Measurements from ENCODE around the gene SLC25A34.

Gene SLC25A34

DNA sequence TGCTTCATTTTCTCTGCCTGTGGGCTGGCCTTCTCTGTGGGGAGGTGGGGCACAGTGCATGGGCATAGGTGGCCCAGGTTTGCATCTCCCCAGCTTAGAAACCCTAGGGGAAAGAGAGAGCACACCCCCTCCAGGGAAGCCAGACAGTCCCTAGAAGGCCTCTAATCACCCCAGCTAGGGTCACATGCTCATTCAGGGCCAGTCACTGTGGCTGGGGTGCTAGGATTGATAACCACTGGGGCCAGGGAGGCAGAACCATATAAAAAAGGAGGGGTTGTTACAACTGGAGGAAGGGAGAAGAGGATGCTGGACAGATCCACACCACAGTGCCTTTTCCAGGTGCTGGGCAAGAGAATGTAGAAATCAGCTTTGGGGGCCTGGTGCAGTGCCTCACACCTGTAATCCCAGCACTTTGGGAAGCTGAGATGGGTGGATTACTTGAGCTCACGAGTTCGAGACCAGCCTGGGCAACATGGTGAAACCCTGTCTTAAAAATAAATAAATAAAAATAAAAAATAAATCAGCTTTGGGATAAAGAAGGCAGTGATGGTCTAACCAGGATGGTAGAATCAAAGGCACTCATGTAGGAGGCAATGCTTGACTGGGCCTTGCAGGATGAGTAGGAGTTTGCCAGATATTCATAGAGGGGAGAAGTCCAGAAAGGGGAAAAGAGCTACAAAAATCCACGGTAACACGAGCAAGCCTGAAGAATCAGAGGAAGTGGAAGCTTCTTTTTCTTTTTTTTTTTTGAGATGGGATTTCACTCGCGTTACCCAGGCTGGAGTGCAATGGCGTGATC lies 42.0 kb downstream of the SLC25A34 start:
- DNase-seq = no peak

DNA sequence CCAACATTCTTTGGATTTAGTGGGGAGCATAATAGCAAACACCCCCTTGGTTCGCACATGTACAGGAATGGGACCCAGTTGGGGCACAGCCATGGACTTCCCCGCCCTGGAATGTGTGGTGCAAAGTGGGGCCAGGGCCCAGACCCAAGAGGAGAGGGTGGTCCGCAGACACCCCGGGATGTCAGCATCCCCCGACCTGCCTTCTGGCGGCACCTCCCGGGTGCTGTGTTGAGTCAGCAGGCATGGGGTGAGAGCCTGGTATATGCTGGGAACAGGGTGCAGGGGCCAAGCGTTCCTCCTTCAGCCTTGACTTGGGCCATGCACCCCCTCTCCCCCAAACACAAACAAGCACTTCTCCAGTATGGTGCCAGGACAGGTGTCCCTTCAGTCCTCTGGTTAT lies 49.6 kb downstream of the SLC25A34 start:
- no peak for DNase-seq

DNA sequence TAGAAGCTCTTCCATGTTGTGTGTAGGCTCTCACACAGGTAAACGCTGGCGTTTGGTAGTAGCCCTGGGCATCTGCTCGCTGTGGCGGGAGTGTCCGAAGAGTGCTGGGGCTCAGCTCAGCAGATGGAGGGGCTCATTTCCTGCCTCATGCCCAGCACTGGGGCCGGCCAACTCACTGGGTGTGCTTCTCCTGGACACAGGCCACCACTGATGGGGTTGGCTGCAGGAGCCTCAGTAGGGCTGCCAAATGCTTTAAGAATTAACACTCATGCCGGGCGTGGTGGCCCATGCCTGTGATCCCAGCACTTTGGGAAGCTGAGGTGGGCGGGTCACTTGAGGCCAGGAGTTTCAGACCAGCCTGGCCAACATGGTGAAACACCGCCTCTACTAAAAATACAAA lies 50.5 kb downstream of the SLC25A34 start:
- no peak for DNase-seq

DNA sequence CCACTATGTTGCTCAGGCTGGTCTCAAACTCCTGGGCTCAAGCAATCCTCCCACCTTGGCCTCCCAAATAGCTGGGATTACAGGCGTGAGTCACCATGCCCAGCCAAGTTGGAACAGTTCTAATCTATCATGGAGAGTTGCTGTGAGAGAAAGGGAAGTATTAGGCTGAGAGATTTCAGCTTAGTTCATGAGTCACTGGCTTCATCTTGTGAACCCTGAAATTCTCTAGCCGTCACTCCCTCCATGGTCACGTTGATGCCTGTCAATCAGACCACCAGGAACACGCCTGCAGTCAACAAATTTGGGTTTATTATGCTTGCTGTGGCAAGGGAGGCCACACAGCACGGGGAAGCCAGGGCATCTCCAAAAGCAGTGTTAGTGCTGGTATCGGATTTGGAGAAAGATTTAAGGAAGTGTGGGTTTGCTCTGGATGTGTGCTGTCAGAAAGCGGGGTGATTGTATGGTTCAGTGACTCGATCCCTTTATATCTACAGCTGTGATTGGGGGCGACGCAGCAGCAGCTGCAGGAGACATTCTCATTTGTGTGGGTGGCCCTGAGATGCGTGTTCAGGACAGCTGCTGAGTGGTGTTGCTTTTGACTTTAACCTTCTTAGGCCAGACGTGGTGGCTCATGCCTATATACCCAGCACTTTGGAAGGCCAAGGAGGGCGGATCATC lies 52.7 kb downstream of the SLC25A34 start:
- no peak for DNase-seq

All from activated CD4-positive, alpha-beta T cell treated with anti-CD3 and anti-CD28 coated beads, Interleukin-2, amount 50 U/mL, for 1 hour (primary cell).